HEK293 (cell line): ENCODE results near the gene MALL.

Experiments
- GLIS2 ChIP-seq: fragments of 450-650 bp; formaldehyde crosslinking; IDR thresholded peaks from 2 replicates; pipeline ENCODE4 v1.5.1; 2016; ENCODE audit warnings: missing biosample characterization, missing genetic modification characterization
- MYNN ChIP-seq: fragments of 450-650 bp; formaldehyde crosslinking; IDR thresholded peaks from 2 replicates; pipeline ENCODE4 v1.5.1; 2016; ENCODE audit warnings: missing biosample characterization, missing genetic modification characterization, borderline replicate concordance
- SP2 ChIP-seq: fragments of 450-650 bp; formaldehyde crosslinking; IDR thresholded peaks from 2 replicates; pipeline ENCODE4 v1.5.1; 2016; ENCODE audit warnings: missing biosample characterization, missing genetic modification characterization
- ZNF155 ChIP-seq: fragments of 450-650 bp; formaldehyde crosslinking; IDR thresholded peaks from 2 replicates; pipeline ENCODE4 v1.5.1; 2016; ENCODE audit warnings: missing biosample characterization, missing genetic modification characterization
- ZNF24 ChIP-seq: fragments of 450-650 bp; formaldehyde crosslinking; IDR thresholded peaks from 2 replicates; pipeline ENCODE4 v1.5.1; 2016; ENCODE audit warnings: missing biosample characterization, missing genetic modification characterization
- ZNF423 ChIP-seq: fragments of 450-650 bp; formaldehyde crosslinking; IDR thresholded peaks from 2 replicates; pipeline ENCODE4 v1.5.1; 2016; ENCODE audit warnings: missing biosample characterization, missing genetic modification characterization
- ZNF785 ChIP-seq: fragments of 450-650 bp; formaldehyde crosslinking; IDR thresholded peaks from 2 replicates; pipeline ENCODE4 v1.5.1; 2016; ENCODE audit warnings: missing biosample characterization, missing genetic modification characterization
- TF ChIP-seq, protein P1 (sequence below): fragments of 450-650 bp; formaldehyde crosslinking; IDR thresholded peaks from 2 replicates; pipeline ENCODE4 v1.5.1; 2016; ENCODE audit warnings: missing biosample characterization, missing genetic modification characterization
- TF ChIP-seq, protein P2 (sequence below): fragments of 450-650 bp; formaldehyde crosslinking; IDR thresholded peaks from 2 replicates; pipeline ENCODE4 v1.5.1; 2016; ENCODE audit warnings: missing biosample characterization, missing genetic modification characterization, low read depth

GRCh38 chr2:110140401-110140800 is 24.8 kb upstream of the MALL start:
- TF ChIP-seq, protein P1, sequence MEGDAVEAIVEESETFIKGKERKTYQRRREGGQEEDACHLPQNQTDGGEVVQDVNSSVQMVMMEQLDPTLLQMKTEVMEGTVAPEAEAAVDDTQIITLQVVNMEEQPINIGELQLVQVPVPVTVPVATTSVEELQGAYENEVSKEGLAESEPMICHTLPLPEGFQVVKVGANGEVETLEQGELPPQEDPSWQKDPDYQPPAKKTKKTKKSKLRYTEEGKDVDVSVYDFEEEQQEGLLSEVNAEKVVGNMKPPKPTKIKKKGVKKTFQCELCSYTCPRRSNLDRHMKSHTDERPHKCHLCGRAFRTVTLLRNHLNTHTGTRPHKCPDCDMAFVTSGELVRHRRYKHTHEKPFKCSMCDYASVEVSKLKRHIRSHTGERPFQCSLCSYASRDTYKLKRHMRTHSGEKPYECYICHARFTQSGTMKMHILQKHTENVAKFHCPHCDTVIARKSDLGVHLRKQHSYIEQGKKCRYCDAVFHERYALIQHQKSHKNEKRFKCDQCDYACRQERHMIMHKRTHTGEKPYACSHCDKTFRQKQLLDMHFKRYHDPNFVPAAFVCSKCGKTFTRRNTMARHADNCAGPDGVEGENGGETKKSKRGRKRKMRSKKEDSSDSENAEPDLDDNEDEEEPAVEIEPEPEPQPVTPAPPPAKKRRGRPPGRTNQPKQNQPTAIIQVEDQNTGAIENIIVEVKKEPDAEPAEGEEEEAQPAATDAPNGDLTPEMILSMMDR (tag by site-specific recombination): no peak
- TF ChIP-seq ZNF155 (no peak), SP2 (tag by site-specific recombination) (no peak), GLIS2 (tag by site-specific recombination) (no peak), ZNF785 (tag by site-specific recombination) (no peak), ZNF24 (tag by site-specific recombination) (no peak), MYNN (no peak), ZNF423 (tag by site-specific recombination) (no peak)
- TF ChIP-seq, protein P2, sequence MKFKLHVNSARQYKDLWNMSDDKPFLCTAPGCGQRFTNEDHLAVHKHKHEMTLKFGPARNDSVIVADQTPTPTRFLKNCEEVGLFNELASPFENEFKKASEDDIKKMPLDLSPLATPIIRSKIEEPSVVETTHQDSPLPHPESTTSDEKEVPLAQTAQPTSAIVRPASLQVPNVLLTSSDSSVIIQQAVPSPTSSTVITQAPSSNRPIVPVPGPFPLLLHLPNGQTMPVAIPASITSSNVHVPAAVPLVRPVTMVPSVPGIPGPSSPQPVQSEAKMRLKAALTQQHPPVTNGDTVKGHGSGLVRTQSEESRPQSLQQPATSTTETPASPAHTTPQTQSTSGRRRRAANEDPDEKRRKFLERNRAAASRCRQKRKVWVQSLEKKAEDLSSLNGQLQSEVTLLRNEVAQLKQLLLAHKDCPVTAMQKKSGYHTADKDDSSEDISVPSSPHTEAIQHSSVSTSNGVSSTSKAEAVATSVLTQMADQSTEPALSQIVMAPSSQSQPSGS (tag by site-specific recombination): no peak
